K562 (cell line): ENCODE results near the gene DUS1L. TPM values are rescaled to one million over a fixed set of nuclear protein-coding genes. Genes with fewer than 3 reads are reported as not detected.

ENCODE experiments used
- ATAC-seq: fragments of 200-7000 bp; cut with Tn5 transposase; 3 replicates; pipeline ENCODE4 v1.9.1; 2020; ENCODE audit warnings: moderate library complexity
- BruUV-seq: library from RNA; stranded (reverse); fragments of 400-500 nt; replicated peaks from 2 replicates; lab custom pipeline; 2021; lab: Mats Ljungman, UMichigan
- CTCF ChIA-PET: fragments of 300-600 bp; formaldehyde crosslinking; extraction: SDS; loops from one replicate; lab custom pipeline; 2021; ENCODE audit warnings: low intra/inter-chr PET ratio; lab: Yijun Ruan, JAX
- POLR2A ChIA-PET: fragments of 300-600, 350-650 bp; sonication (Branson Sonifier 250); formaldehyde crosslinking; extraction: SDS; loops from one replicate; lab custom pipeline; 2021; ENCODE audit warnings: antibody characterized with exemption, inconsistent platforms; lab: Yijun Ruan, JAX
- DNase-seq, 4 experiments: peaks; one replicate each; pipeline versions ENCODE4 v3.0.0 to v3.0.0-alpha.2; 2011 to 2018; ENCODE audit warnings: low spot score in 3 of 4, mixed read lengths in 3 of 4; ENCODE audit errors: extremely low read depth in 1 of 4
- FAIRE-seq: peaks from 2 replicates; lab custom pipeline; 2011; peaks lifted over from hg19 to GRCh38; lab: Jason Lieb, UNC
- H2AFZ ChIP-seq: 2 replicates; pipeline ENCODE4 v1.6.0; 2011; ENCODE audit warnings: low read depth, low read length, control low read depth, inconsistent platforms
- H3K27ac ChIP-seq: fragments of 200-600 bp; 3 replicates; pipeline ENCODE4 v1.8.0; 2011; ENCODE audit warnings: low read depth, mild to moderate bottlenecking, control low read depth, inconsistent platforms, low read length, moderate library complexity, mixed read lengths; ENCODE audit errors: extremely low read depth
- H3K27me3 ChIP-seq, 2 experiments: fragments of 300-600 bp in 1 of 2; 2 replicates in 1 of 2; 3 replicates in 1 of 2; pipeline versions ENCODE4 v1.6.0 to v1.8.0; 2011; ENCODE audit warnings: inconsistent platforms in 2 of 2, low read length in 2 of 2, mild to moderate bottlenecking in 1 of 2, mixed read lengths in 1 of 2, moderate library complexity in 1 of 2; ENCODE audit not compliant: control insufficient read depth in 2 of 2, insufficient read depth in 2 of 2
- H3K36me3 ChIP-seq: fragments of 300-600 bp; 3 replicates; pipeline ENCODE4 v1.8.0; 2011; ENCODE audit warnings: mild to moderate bottlenecking, low read length, inconsistent platforms; ENCODE audit not compliant: control insufficient read depth, insufficient read depth
- H3K4me1 ChIP-seq, 2 experiments: fragments of 200-600 bp in 1 of 2; replicated peaks in 1 of 2; 2 replicates in 1 of 2; 3 replicates in 1 of 2; pipeline versions ENCODE4 v1.5.1 to v1.8.0; 2011; ENCODE audit warnings: inconsistent platforms in 2 of 2, low read length in 2 of 2, mild to moderate bottlenecking in 1 of 2, mixed read lengths in 1 of 2, moderate library complexity in 1 of 2; ENCODE audit not compliant: control insufficient read depth in 2 of 2, insufficient read depth in 2 of 2
- H3K4me2 ChIP-seq: 2 replicates; pipeline ENCODE4 v1.6.1; 2011; ENCODE audit warnings: low read length, control low read depth, inconsistent platforms, mixed read lengths; ENCODE audit not compliant: insufficient read depth
- H3K4me3 ChIP-seq: fragments of 200-600 bp; sonication (generic), shearing (Covaris generic); 2 replicates; pipeline ENCODE4 v1.5.1; 2016; ENCODE audit warnings: control low read depth, inconsistent platforms
- H3K79me2 ChIP-seq: fragments of 200-600 bp; 3 replicates; pipeline ENCODE4 v1.8.0; 2011; ENCODE audit warnings: low read length, inconsistent platforms; ENCODE audit not compliant: control insufficient read depth, insufficient read depth
- H3K9ac ChIP-seq, 2 experiments: 2 replicates each; pipeline versions ENCODE4 v1.6.0 to v1.6.1; 2011; ENCODE audit warnings: low read depth in 2 of 2, low read length in 2 of 2, control low read depth in 1 of 2, inconsistent platforms in 1 of 2, mild to moderate bottlenecking in 1 of 2, mixed read lengths in 1 of 2; ENCODE audit not compliant: insufficient read depth in 1 of 2
- H3K9me1 ChIP-seq: one replicate; pipeline ENCODE4 v1.6.0; 2011; ENCODE audit warnings: inconsistent platforms, mild to moderate bottlenecking, low read length, moderate library complexity; ENCODE audit not compliant: control insufficient read depth, insufficient read depth
- H3K9me3 ChIP-seq: replicated peaks from 2 replicates; pipeline ENCODE4 v1.5.1; 2011; ENCODE audit warnings: low read depth, low read length, inconsistent platforms; ENCODE audit not compliant: control insufficient read depth, insufficient read depth
- H4K20me1 ChIP-seq: replicated peaks from 2 replicates; pipeline ENCODE4 v1.6.1; 2011; ENCODE audit warnings: low read length, inconsistent platforms, mixed read lengths; ENCODE audit not compliant: control insufficient read depth, insufficient read depth
- COPS2 ChIP-seq: fragments of 450-650 bp; conservative IDR thresholded peaks from 2 replicates; pipeline ENCODE4 v1.6.1; 2016; ENCODE audit warnings: mild to moderate bottlenecking, moderate library complexity
- GATA2 ChIP-seq: sonication (generic); formaldehyde crosslinking; IDR thresholded peaks from 2 replicates; pipeline ENCODE4 v1.4.0; 2020; ENCODE audit warnings: mild to moderate bottlenecking, missing genetic modification reagents
- NFE2L1 ChIP-seq: fragments of 450-650 bp; IDR thresholded peaks from 2 replicates; pipeline ENCODE4 v1.6.1; 2016; ENCODE audit warnings: missing genetic modification characterization, low read depth, mild to moderate bottlenecking, missing compliant biosample characterization, moderate library complexity, borderline replicate concordance
- NFIX ChIP-seq: fragments of 250-450 bp; sonication (Bioruptor Pico); IDR thresholded peaks from 2 replicates; pipeline ENCODE4 v1.4.0; 2020; ENCODE audit warnings: low read depth, mild to moderate bottlenecking, moderate library complexity
- NRF1 ChIP-seq, 2 experiments: fragments of 450-650 bp; IDR thresholded peaks in 1 of 2; conservative IDR thresholded peaks in 1 of 2; 2 replicates each; pipeline ENCODE4 v1.6.1; 2014; ENCODE audit warnings: mild to moderate bottlenecking in 2 of 2
- POLR2AphosphoS5 ChIP-seq: IDR thresholded peaks from 2 replicates; pipeline ENCODE4 v1.6.1; 2011; ENCODE audit warnings: mild to moderate bottlenecking, low read depth, low read length, moderate library complexity; ENCODE audit not compliant: control insufficient read depth, insufficient read depth
- RFX5 ChIP-seq: IDR thresholded peaks from 2 replicates; pipeline ENCODE4 v1.6.1; 2011; ENCODE audit warnings: low read depth, mild to moderate bottlenecking, improper control_type of control experiment, low read length
- SP2 ChIP-seq: IDR thresholded peaks from 2 replicates; pipeline ENCODE4 v1.6.1; 2011; ENCODE audit warnings: mild to moderate bottlenecking, low read depth, low read length, moderate library complexity; ENCODE audit not compliant: poor library complexity, severe bottlenecking; ENCODE audit errors: extremely low read depth
- ZEB2 ChIP-seq: fragments of 450-650 bp; IDR thresholded peaks from 2 replicates; pipeline ENCODE4 v1.6.1; 2016
- ZFX ChIP-seq: sonication (generic); formaldehyde crosslinking; IDR thresholded peaks from 2 replicates; pipeline ENCODE4 v1.8.0; 2022; ENCODE audit warnings: mild to moderate bottlenecking, missing genetic modification reagents, moderate library complexity
- ZNF134 ChIP-seq: fragments of 250-450 bp; sonication (Bioruptor Pico); conservative IDR thresholded peaks from 2 replicates; pipeline ENCODE4 v1.4.0; 2020
- ZNF324 ChIP-seq: fragments of 250-450 bp; sonication (Bioruptor Pico); IDR thresholded peaks from 2 replicates; pipeline ENCODE4 v1.4.0; 2020; ENCODE audit warnings: mild to moderate bottlenecking
- ZNF347 ChIP-seq: fragments of 450-650 bp; formaldehyde crosslinking; IDR thresholded peaks from 2 replicates; pipeline ENCODE4 v1.4.0; 2020; ENCODE audit warnings: low read depth, mild to moderate bottlenecking, moderate library complexity
- ZNF766 ChIP-seq: fragments of 200-800 bp; sonication (Bioruptor generic); conservative IDR thresholded peaks from 2 replicates; pipeline ENCODE4 v1.6.1; 2016; ENCODE audit warnings: missing genetic modification characterization, missing compliant biosample characterization
- WGBS: fragments of 100-300 bp; shearing (Covaris generic); methylation state at CpG from one replicate; pipeline ENCODE4 v1.1.6; 2016; ENCODE audit warnings: low coverage, mixed read lengths; ENCODE audit not compliant: insufficient coverage; ENCODE audit errors: missing lambda C conversion rate; 5-methylcytosine and 5-hydroxymethylcytosine counted together
- in situ Hi-C: fragments of 300-500 bp; cut with MboI; formaldehyde crosslinking; loops from 4 replicates; pipeline ENCODE4 v1.15.0; 2018; ENCODE audit warnings: inconsistent platforms, mixed read lengths
- intact Hi-C: fragments of 100-400 bp; cut with micrococcal nuclease; formaldehyde crosslinking; loops from 2 replicates; pipeline ENCODE4 v1.14.2; 2022
- polyA plus RNA-seq, 8 experiments: library from polyadenylated mRNA; depleted of rRNA in 4 of 8; stranded (reverse) in 5 of 8; unstranded in 3 of 8; fragments of >200 nt; fragmentation: Nextera tagmentation in 2 of 8; fragmentation: Illumina TruSeq in 1 of 8; extraction: Ambion mirVana in 2 of 8; extraction: Trizol in 1 of 8; gene quantifications; 2 replicates each; pipeline versions ENCODE4 v1.2.1 to v1.2.3, GENCODE V29; 2011 to 2014; ENCODE audit warnings: inconsistent platforms in 1 of 8, missing spikeins in 1 of 8
- total RNA-seq, 7 experiments: library from RNA; depleted of rRNA in 6 of 7; stranded (reverse); fragments of >200 nt in 6 of 7; fragmentation: Illumina TruSeq in 2 of 7; extraction: Trizol in 2 of 7; gene quantifications; 2 replicates each; pipeline versions ENCODE4 v1.2.1 to v1.2.3, GENCODE V29; 2011 to 2021; ENCODE audit warnings: low replicate concordance in 1 of 7
- TF ChIP-seq, protein P1 (sequence below): fragments of 450-650 bp; IDR thresholded peaks from 2 replicates; pipeline ENCODE4 v1.6.1; 2016; ENCODE audit warnings: mild to moderate bottlenecking
- TF ChIP-seq, protein P2 (sequence below): sonication (generic); formaldehyde crosslinking; IDR thresholded peaks from 2 replicates; pipeline ENCODE4 v1.8.1; 2023; ENCODE audit warnings: mild to moderate bottlenecking, missing genetic modification reagents

The DUS1L gene
- total and polyA plus RNA-seq, 9 of the 15 experiments (the other 6 are each of a cell fraction or from before 2014, with no cell fraction given), result 7.8 to 210 (median 83.9) TPM

DNA sequence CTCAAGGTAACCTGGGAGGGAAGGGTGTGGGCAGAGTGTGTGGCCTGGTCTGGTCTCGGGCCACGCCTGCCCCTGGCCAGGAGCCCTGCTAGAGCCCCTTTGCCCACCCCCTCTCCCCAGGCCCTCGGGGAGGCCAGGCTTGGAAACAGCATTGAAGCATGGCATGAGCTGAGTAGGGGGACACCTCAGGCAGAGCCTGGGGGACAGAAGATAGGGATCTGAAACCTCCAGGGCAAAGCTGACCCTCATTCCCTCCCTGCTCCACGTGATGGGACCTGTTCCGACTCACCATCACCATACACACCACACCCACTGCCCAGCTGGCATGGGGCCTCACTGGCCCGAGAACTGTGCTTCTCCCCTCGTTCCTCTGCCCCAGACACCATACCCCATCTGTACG lies 16.5 kb downstream of the DUS1L start:
- ATAC-seq, result no peak
- Histone ChIP-seq H3K36me3 (peaks cover 49% of the 10 kb centered on the region; the same call in 2 of the 3 replicates), H3K79me2 (peaks cover 28% of the 10 kb centered on the region), H3K9me1 (peaks cover 2% of the 10 kb centered on the region), H3K9ac (peak overlapping the region in 1 of 2 experiments; percentile 28; a peak in 1 of 4 replicates), H3K27me3 (no peaks in the 10 kb centered on the region), H2AFZ (no peak overlapping the region), H4K20me1 (0 out of 2 replicates have a peak, but pooled peaks cover 4% of the 10 kb centered on the region), H3K4me2 (no peak overlapping the region), H3K4me3 (no peak overlapping the region), H3K27ac (no peak overlapping the region), H3K4me1 (peaks cover 6 to 72% of the 10 kb centered on the region in 2 experiments; a peak in 3 of 5 replicates), H3K9me3 (no peaks in the 10 kb centered on the region)
- TF ChIP-seq ZNF134 (CRISPR knock-in tag), result no peak
- no peak for TF ChIP-seq NRF1 (conservative IDR thresholded peaks at IDR 0.05 in 1 of 2, IDR thresholded peaks at IDR 0.05 in 1 of 2)
- no peak for TF ChIP-seq ZEB2
- TF ChIP-seq COPS2, result no peak
- TF ChIP-seq, protein P1, sequence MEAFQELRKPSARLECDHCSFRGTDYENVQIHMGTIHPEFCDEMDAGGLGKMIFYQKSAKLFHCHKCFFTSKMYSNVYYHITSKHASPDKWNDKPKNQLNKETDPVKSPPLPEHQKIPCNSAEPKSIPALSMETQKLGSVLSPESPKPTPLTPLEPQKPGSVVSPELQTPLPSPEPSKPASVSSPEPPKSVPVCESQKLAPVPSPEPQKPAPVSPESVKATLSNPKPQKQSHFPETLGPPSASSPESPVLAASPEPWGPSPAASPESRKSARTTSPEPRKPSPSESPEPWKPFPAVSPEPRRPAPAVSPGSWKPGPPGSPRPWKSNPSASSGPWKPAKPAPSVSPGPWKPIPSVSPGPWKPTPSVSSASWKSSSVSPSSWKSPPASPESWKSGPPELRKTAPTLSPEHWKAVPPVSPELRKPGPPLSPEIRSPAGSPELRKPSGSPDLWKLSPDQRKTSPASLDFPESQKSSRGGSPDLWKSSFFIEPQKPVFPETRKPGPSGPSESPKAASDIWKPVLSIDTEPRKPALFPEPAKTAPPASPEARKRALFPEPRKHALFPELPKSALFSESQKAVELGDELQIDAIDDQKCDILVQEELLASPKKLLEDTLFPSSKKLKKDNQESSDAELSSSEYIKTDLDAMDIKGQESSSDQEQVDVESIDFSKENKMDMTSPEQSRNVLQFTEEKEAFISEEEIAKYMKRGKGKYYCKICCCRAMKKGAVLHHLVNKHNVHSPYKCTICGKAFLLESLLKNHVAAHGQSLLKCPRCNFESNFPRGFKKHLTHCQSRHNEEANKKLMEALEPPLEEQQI, result no peak
- no peak for TF ChIP-seq GATA2 (CRISPR knock-in tag)
- no peak for TF ChIP-seq ZFX (CRISPR knock-in tag)
- no peak for TF ChIP-seq ZNF766 (CRISPR knock-in tag)
- no peak for TF ChIP-seq RFX5
- TF ChIP-seq ZNF324 (CRISPR knock-in tag), result no peak
- TF ChIP-seq NFIX (CRISPR knock-in tag), result no peak
- no peak for TF ChIP-seq POLR2AphosphoS5
- TF ChIP-seq, protein P2, sequence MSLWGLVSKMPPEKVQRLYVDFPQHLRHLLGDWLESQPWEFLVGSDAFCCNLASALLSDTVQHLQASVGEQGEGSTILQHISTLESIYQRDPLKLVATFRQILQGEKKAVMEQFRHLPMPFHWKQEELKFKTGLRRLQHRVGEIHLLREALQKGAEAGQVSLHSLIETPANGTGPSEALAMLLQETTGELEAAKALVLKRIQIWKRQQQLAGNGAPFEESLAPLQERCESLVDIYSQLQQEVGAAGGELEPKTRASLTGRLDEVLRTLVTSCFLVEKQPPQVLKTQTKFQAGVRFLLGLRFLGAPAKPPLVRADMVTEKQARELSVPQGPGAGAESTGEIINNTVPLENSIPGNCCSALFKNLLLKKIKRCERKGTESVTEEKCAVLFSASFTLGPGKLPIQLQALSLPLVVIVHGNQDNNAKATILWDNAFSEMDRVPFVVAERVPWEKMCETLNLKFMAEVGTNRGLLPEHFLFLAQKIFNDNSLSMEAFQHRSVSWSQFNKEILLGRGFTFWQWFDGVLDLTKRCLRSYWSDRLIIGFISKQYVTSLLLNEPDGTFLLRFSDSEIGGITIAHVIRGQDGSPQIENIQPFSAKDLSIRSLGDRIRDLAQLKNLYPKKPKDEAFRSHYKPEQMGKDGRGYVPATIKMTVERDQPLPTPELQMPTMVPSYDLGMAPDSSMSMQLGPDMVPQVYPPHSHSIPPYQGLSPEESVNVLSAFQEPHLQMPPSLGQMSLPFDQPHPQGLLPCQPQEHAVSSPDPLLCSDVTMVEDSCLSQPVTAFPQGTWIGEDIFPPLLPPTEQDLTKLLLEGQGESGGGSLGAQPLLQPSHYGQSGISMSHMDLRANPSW (CRISPR knock-in tag), result no peak
- no peak for TF ChIP-seq ZNF347 (CRISPR knock-in tag)
- TF ChIP-seq SP2, result no peak
- no peak for TF ChIP-seq NFE2L1
- POLR2A ChIA-PET, result interaction anchor here (0.6 to 1.0 kb wide), 2 partner anchors 11 to 16 kb away, joined by 3 read pairs; partner anchors contain the start of gene DCXR
- in situ Hi-C loops, result no loop called here
- 82% methylated on average over 8 of the region's 8 CpGs for WGBS
- no peak for FAIRE-seq
- no peak for DNase-seq
- intact Hi-C loops, result no loop called here
- no TSS peak for BruUV-seq
- CTCF ChIA-PET, result no interaction called here
